ENCODE measurements around the gene FAM120C. TPM values are rescaled to one million over a fixed set of nuclear protein-coding genes. Genes with fewer than 3 reads are reported as not detected.

FAM120C gene
- total and polyA plus RNA-seq, 7 donors, result under 0.01 to 7.7 (median 4.4) TPM

- no peak for TF ChIP-seq POLR2AphosphoS5 (IDR thresholded peaks at IDR 0.05)
- no peak for TF ChIP-seq CTCF (IDR thresholded peaks at IDR 0.05)
- TF ChIP-seq POLR2A (IDR thresholded peaks at IDR 0.05), result no peak
- TF ChIP-seq EP300 (IDR thresholded peaks at IDR 0.05), result no peak
- Histone ChIP-seq H3K27me3 (no peaks in the 10 kb centered on the region), H3K27ac (no peak overlapping the region), H3K9me3 (no peaks in the 10 kb centered on the region), H3K4me1 (no peaks in the 10 kb centered on the region), H3K4me3 (no peak overlapping the region), H3K36me3 (no peaks in the 10 kb centered on the region)
- 91 to 95% methylated on average over 1 of the region's 1 CpG for WGBS, 2 donors
- DNase-seq, result no peak
- intact Hi-C loops (cut with DNase I), result no loop called here
Observed at GRCh38 chrX:54093159-54093558, 89.9 kb downstream of the FAM120C start.

- Histone ChIP-seq H3K27me3 (no peaks in the 10 kb centered on the region), H3K4me1 (no peaks in the 10 kb centered on the region), H3K36me3 (no peaks in the 10 kb centered on the region), H3K9me3 (no peaks in the 10 kb centered on the region), H3K27ac (no peak overlapping the region), H3K4me3 (no peak overlapping the region)
- intact Hi-C loops (cut with DNase I), result no loop called here
- DNase-seq, result no peak
- TF ChIP-seq CTCF (IDR thresholded peaks at IDR 0.05), result no peak
- TF ChIP-seq POLR2A (IDR thresholded peaks at IDR 0.05), result no peak
- no peak for TF ChIP-seq EP300 (IDR thresholded peaks at IDR 0.05)
- TF ChIP-seq POLR2AphosphoS5 (IDR thresholded peaks at IDR 0.05), result no peak
- WGBS, 2 donors, result 95 to 100% methylated on average over 2 of the region's 2 CpGs
Observed at GRCh38 chrX:54090880-54091279, 92.2 kb downstream of the FAM120C start.

- no peaks in the 10 kb centered on the region for H3K9me3 ChIP-seq
- 71 to 81% methylated on average over 2 of the region's 2 CpGs for WGBS, 2 donors
- intact Hi-C loops (cut with DNase I), result no loop called here
- H3K4me3 ChIP-seq, result no peak overlapping the region
- H3K27ac ChIP-seq, result no peak overlapping the region
- no peak for DNase-seq
- no peak for TF ChIP-seq CTCF (IDR thresholded peaks at IDR 0.05)
- no peak for TF ChIP-seq EP300 (IDR thresholded peaks at IDR 0.05)
- TF ChIP-seq POLR2A (IDR thresholded peaks at IDR 0.05), result no peak
- no peak for TF ChIP-seq POLR2AphosphoS5 (IDR thresholded peaks at IDR 0.05)
- H3K27me3 ChIP-seq, result no peaks in the 10 kb centered on the region
- H3K36me3 ChIP-seq, result peaks cover 0 to 9% (median 0%) of the 10 kb centered on the region in 4 donors
- H3K4me1 ChIP-seq, result no peaks in the 10 kb centered on the region
Observed at GRCh38 chrX:54089191-54089590, 93.9 kb downstream of the FAM120C start.

GRCh38 chrX:54087661-54088060 is 95.4 kb downstream of the FAM120C start:
- Histone ChIP-seq H3K9me3 (no peaks in the 10 kb centered on the region), H3K4me1 (no peaks in the 10 kb centered on the region), H3K4me3 (no peak overlapping the region), H3K27ac (no peak overlapping the region), H3K27me3 (no peaks in the 10 kb centered on the region), H3K36me3 (peaks cover 0 to 9% (median 0%) of the 10 kb centered on the region in 4 donors)
- DNase-seq, result no peak
- WGBS, 2 donors, result 85 to 89% methylated on average over 4 of the region's 4 CpGs
- TF ChIP-seq CTCF (IDR thresholded peaks at IDR 0.05) (no peak), POLR2AphosphoS5 (IDR thresholded peaks at IDR 0.05) (no peak), EP300 (IDR thresholded peaks at IDR 0.05) (no peak), POLR2A (IDR thresholded peaks at IDR 0.05) (no peak)
- intact Hi-C loops (cut with DNase I), result no loop called here

- DNase-seq, result no peak
- no peak for TF ChIP-seq CTCF (IDR thresholded peaks at IDR 0.05)
- no peak for TF ChIP-seq POLR2AphosphoS5 (IDR thresholded peaks at IDR 0.05)
- no peak for TF ChIP-seq POLR2A (IDR thresholded peaks at IDR 0.05)
- TF ChIP-seq EP300 (IDR thresholded peaks at IDR 0.05), result no peak
- no peak overlapping the region for H3K4me3 ChIP-seq
- no peaks in the 10 kb centered on the region for H3K4me1 ChIP-seq
- H3K27ac ChIP-seq, result no peak overlapping the region
- H3K27me3 ChIP-seq, result no peaks in the 10 kb centered on the region
- 91 to 94% methylated on average over 6 of the region's 6 CpGs for WGBS, 2 donors
- intact Hi-C loops (cut with DNase I), result no loop called here
- no peaks in the 10 kb centered on the region for H3K9me3 ChIP-seq
- H3K36me3 ChIP-seq, result peaks cover 0 to 16% (median 0%) of the 10 kb centered on the region in 4 donors
Observed at GRCh38 chrX:54085666-54086065, 97.4 kb downstream of the FAM120C start.
